Kidney glomerular epithelial cell (primary cell): Measurements from ENCODE around the gene ABCB6.

ENCODE experiments used
- DNase-seq: peaks from one replicate; lab custom pipeline; 2025; lab: John Stamatoyannopoulos, UW

ABCB6 gene

GRCh38 chr2:219245148-219245898, 26.6 kb upstream of the ABCB6 start, which contains the start of the genes GLB1L and STK16:
Gene GLB1L, minus strand, starts transcription at chr2:219245444. Its CDS starts 1,871 bp downstream, at chr2:219243573.
Gene STK16, plus strand, starts transcription at chr2:219245479. Its CDS starts 521 bp downstream, at chr2:219246000.
- peak; percentile 70 for DNase-seq

GRCh38 chr2:219244789-219245147, 26.0 kb upstream of the ABCB6 start:
- DNase-seq: no peak

GRCh38 chr2:219243291-219243761, 24.6 kb upstream of the ABCB6 start:
- DNase-seq: no peak

- DNase-seq: no peak
Observed at GRCh38 chr2:219234331-219234730, 15.6 kb upstream of the ABCB6 start.

- peak; percentile 67 for DNase-seq
Observed at GRCh38 chr2:219230059-219230540, 11.3 kb upstream of the ABCB6 start.

GRCh38 chr2:219229305-219230058, 10.7 kb upstream of the ABCB6 start, which contains the start of the genes ANKZF1 and ATG9A:
Gene ANKZF1, plus strand, starts transcription at chr2:219229806. Its CDS starts 452 bp downstream, at chr2:219230258.
Gene ATG9A, minus strand, starts transcription at chr2:219229636. Its CDS starts 1,612 bp downstream, at chr2:219228024.
- DNase-seq: peak; percentile 96

GRCh38 chr2:219228911-219229304, 10.2 kb upstream of the ABCB6 start:
- no peak for DNase-seq

GRCh38 chr2:219228041-219228910, 9.5 kb upstream of the ABCB6 start:
- no peak for DNase-seq

- no peak for DNase-seq
Observed at GRCh38 chr2:219225350-219225749, 6.6 kb upstream of the ABCB6 start.

GRCh38 chr2:219223831-219224610, 5.3 kb upstream of the ABCB6 start:
- no peak for DNase-seq

- no peak for DNase-seq
Observed at GRCh38 chr2:219221957-219222518, 3.3 kb upstream of the ABCB6 start.

- DNase-seq: no peak
Observed at GRCh38 chr2:219220652-219221402, 2.1 kb upstream of the ABCB6 start.

- no peak for DNase-seq
Observed at GRCh38 chr2:219219784-219220532, 1.2 kb upstream of the ABCB6 start.

GRCh38 chr2:219218217-219218731, 484 bp downstream of the ABCB6 start:
- DNase-seq: peak; percentile 41

GRCh38 chr2:219216535-219216915, 2.2 kb downstream of the ABCB6 start:
- DNase-seq: no peak

- no peak for DNase-seq
Observed at GRCh38 chr2:219215871-219216534, 2.8 kb downstream of the ABCB6 start.

GRCh38 chr2:219214786-219215185, 4.0 kb downstream of the ABCB6 start:
- DNase-seq: no peak

- DNase-seq: no peak
Observed at GRCh38 chr2:219214141-219214540, 4.6 kb downstream of the ABCB6 start.
